ENCODE results near the gene HEATR5A.
"Not testable (repeated sequence)": the region's sequence is repeated elsewhere in the genome, so short reads cannot be mapped to it uniquely, and the experiment has no call there.

HEATR5A gene

GRCh38 chr14:31389946-31390345 is 30.4 kb downstream of the HEATR5A start:
- DNase-seq (ENCODE audit: low read depth in 1 of 2, low spot score in 1 of 2), result no peak

- no peak for DNase-seq (ENCODE audit: low read depth in 1 of 2, low spot score in 1 of 2)
Observed at GRCh38 chr14:31388687-31389413, 31.5 kb downstream of the HEATR5A start.

DNA sequence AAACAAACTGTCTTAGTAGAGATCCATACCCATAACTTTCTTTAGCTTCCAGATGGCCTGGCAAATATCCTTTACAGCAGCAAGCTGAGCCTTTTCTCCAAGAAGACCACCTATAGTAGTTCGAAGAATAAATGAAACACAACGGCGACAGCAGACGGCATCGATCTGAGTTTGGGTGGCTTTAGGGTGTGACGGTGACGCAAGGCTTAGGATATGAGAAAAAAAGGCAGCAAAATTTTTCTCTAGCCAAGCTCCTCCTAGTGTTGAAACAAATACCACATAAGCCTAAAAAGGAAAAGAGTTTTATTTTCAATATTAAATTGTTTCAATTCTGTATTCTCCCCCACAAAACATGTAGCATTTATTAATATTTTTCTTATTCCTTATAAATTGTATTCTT is 33.3 kb downstream of the HEATR5A start:
- no peak for DNase-seq (ENCODE audit: low read depth in 1 of 2, low spot score in 1 of 2)

GRCh38 chr14:31386271-31386670 is 34.1 kb downstream of the HEATR5A start:
- no peak for DNase-seq (ENCODE audit: low read depth in 1 of 2, low spot score in 1 of 2)

DNA sequence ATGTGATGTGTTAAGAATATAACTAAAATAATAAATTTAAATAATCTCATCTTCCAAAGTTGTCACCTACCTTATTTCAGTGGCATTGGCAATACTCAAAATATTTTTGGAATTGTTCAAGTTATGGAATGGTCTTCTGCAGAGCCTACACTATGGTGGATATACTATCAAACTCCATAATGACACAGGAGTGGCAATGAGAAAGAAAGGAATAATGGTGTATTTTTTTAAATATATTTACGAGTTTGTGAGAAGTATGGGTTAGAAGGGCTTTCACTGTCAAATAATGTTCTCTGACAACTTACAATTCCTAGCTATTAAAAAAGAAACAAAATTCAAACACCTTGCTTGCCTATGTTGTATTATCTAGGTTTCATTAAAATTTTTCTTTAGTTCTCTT is 38.1 kb downstream of the HEATR5A start:
- no peak for DNase-seq (ENCODE audit: low read depth in 1 of 2, low spot score in 1 of 2)

GRCh38 chr14:31380106-31380505 is 40.2 kb downstream of the HEATR5A start:
- no peak for DNase-seq (ENCODE audit: low read depth in 1 of 2, low spot score in 1 of 2)

GRCh38 chr14:31379125-31379947 is 41.0 kb downstream of the HEATR5A start:
- DNase-seq (ENCODE audit: low read depth in 1 of 2, low spot score in 1 of 2), result not testable (repeated sequence)

DNA sequence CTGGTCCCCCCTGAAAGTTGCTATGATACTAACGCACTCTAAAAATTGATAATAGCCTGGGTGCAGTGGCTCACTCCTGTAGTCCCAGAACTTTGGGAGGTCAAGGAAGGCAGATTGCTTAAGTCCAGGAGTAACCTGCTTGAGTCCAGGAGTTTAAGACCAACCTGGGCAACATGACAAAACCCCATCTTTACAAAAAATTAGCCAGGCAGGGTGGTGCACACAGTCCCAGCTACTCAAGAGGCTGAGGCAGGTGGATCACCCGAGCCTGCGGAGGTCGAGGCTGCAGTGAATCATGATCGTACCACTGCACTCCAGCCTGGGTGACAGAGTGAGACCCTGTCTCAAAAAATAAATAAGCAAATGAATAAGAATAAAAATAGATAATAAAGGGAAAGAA is 42.9 kb downstream of the HEATR5A start:
- DNase-seq (ENCODE audit: low read depth in 1 of 2, low spot score in 1 of 2), result no peak

- no peak for DNase-seq (ENCODE audit: low read depth in 1 of 2, low spot score in 1 of 2)
Observed at GRCh38 chr14:31371646-31372045, 48.7 kb downstream of the HEATR5A start.

GRCh38 chr14:31363331-31364073 is 56.8 kb downstream of the HEATR5A start:
- no peak for DNase-seq (ENCODE audit: low read depth in 1 of 2, low spot score in 1 of 2)

DNA sequence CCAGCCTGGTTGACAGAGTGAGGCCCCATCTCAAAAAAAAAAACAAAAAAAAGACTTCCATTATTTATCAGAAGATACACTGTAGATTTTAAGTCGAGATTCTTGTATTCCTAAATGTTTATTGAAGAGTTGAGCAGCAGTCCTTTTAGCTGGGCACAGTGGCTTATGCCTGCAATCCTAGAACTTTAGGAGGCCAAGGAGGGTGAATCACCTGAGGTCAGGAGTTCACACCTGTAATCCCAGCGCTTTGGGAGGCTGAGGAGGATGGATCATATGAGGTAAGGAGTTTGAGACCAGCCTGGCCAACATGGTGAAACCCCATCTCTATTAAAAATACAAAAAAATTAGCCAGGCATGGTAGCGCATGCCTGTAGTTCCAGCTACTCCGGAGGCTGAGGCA is 57.6 kb downstream of the HEATR5A start:
- no peak for DNase-seq (ENCODE audit: low read depth in 1 of 2, low spot score in 1 of 2)

DNA sequence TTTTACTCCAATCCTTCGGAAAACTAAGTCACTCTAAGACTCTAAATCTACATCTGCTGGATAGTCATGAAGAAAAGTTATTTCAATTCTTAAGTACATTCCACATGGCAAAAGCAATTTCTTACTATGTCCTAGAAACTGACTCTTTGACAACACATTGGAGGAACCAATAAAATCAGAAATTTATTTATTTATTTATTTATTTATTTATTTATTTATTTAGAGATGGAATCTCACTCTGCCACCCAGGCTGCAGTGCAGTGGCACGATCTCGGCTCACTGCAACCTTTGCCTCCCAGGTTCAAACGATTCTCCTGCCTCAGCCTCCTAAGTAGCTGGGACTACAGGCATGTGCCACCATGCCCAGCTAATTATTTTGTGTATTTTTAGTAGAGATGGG is 58.6 kb downstream of the HEATR5A start:
- not testable (repeated sequence) for DNase-seq (ENCODE audit: low read depth in 1 of 2, low spot score in 1 of 2)

- no peak for DNase-seq (ENCODE audit: low read depth in 1 of 2, low spot score in 1 of 2)
Observed at GRCh38 chr14:31360919-31361662, 59.3 kb downstream of the HEATR5A start.

- no peak for DNase-seq (ENCODE audit: low read depth in 1 of 2, low spot score in 1 of 2)
Observed at GRCh38 chr14:31357279-31357678, 63.1 kb downstream of the HEATR5A start.

- no peak for DNase-seq (ENCODE audit: low read depth in 1 of 2, low spot score in 1 of 2)
Observed at GRCh38 chr14:31346097-31346496, 74.3 kb downstream of the HEATR5A start.

- no peak for DNase-seq (ENCODE audit: low read depth in 1 of 2, low spot score in 1 of 2)
Observed at GRCh38 chr14:31341280-31341679, 79.1 kb downstream of the HEATR5A start.

DNA sequence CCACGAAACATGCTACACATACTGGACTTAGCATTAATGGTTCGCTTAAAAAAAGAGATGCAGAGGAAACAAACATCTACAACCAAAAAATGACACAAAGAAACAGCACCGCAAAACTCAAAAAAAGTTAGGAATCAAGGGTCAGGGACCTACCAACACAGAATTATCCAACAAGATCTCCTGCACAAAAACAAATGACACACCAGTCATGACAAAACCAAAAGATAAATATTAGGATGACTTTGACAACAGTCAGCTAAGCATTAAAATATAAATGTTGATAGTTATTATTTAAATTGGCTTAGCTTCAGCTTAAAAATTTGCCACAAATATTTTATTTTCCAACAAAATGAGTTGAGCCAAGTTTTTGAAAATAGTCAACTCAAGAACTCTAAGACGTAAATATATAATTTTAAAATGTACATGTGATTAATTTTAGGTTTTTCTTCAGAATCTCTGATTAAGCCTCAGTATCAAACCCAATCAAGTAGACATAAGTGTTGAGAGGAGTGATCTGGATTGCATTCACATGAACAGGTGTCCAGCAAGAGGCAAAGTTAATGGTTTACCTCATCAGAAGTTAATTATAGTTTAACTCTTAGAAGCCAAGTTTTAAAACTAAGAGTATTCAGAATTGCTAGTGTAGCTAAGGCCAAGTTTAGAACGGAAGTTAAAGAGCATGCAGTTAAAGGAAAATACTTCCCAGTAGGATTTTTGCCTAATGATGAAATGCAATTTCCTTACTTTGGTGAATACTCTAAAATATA is 79.9 kb downstream of the HEATR5A start:
- DNase-seq (ENCODE audit: low read depth in 1 of 2, low spot score in 1 of 2), result no peak

GRCh38 chr14:31339743-31340142 is 80.6 kb downstream of the HEATR5A start:
- no peak for DNase-seq (ENCODE audit: low read depth in 1 of 2, low spot score in 1 of 2)

DNA sequence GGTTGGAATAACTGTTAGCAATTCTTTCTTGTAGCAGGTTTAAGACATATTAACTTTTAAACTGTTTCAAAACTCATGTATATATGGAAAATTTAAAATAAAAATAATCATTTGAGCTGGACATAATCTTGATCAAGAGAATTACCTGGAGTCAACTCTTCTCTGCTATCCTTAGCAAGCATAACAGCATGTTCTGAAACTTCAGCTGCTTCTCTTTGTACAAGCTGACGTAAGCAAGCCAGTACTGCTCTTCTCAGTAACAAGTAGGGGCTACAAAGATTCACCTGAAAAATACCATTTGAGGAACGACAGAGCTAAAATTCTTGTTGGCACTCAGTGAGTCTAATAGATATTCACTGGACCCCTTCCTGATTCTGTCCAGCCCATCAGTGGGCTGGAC is 83.0 kb downstream of the HEATR5A start:
- DNase-seq (ENCODE audit: low read depth in 1 of 2, low spot score in 1 of 2), result no peak

DNA sequence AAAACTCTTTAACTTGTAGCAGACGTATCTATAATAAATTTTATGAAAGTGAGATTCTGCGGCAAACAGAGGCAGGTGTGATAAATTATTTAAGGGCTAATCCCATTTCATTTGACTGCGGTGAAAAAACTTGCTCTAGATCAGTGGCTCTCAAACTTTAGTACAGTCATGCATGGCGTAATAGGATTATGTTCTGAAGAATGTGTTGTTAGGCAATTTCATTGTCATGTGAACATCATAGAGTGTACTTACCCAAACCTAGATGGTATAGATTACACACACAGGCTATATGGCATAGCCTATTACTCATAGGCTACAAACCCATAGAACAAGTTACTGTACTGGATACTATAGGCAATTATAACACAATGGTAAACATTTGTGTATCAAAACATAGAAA is 83.7 kb downstream of the HEATR5A start:
- DNase-seq (ENCODE audit: low read depth in 1 of 2, low spot score in 1 of 2), result no peak

Data from stimulated activated CD4-positive, alpha-beta T cell treated with anti-CD3 and anti-CD28 coated beads, Interleukin-15, amount 100 ng/mL, for 1 hour (primary cell).